ENCODE results near the gene EGLN1. TPM values are rescaled to one million over a fixed set of nuclear protein-coding genes. Genes with fewer than 3 reads are reported as not detected.
"Not testable (repeated sequence)": the region's sequence is repeated elsewhere in the genome, so short reads cannot be mapped to it uniquely, and the experiment has no call there.

Gene EGLN1
- total RNA-seq, result 29.7 TPM
- long read RNA-seq, full-length matches to known transcripts, result 53 of 66 reads
- long read RNA-seq, partial matches to known transcripts, result 3 of 66 reads
- long read RNA-seq, other reads (novel, unspliced or antisense), result 10 of 66 reads

GRCh38 chr1:231421971-231422797 is at the start of gene EGLN1:
TSS of gene EGLN1 (minus strand) at chr1:231422287. CDS start at chr1:231421888, 399 bp downstream.
- intact Hi-C loops (cut with DNase I), result no loop called here
- H3K27me3 ChIP-seq (ENCODE audit: low read depth), result no peaks in the 10 kb centered on the region
- peak; percentile 38 for TF ChIP-seq CTCF (IDR thresholded peaks at IDR 0.05)
- H3K4me3 ChIP-seq, result peak within 1 kb of the TSS; percentile 80
- peak; percentile 92 for DNase-seq
- peak; percentile 94 to 97 for ATAC-seq
- no peaks in the 10 kb centered on the region for H3K36me3 ChIP-seq
- H3K4me1 ChIP-seq, result peaks cover 39% of the 10 kb centered on the region
- H3K9me3 ChIP-seq, result no peaks in the 10 kb centered on the region
- peak within 1 kb of the TSS; percentile 96 for H3K27ac ChIP-seq

- H3K9me3 ChIP-seq; DNase-seq; H3K36me3 ChIP-seq; ATAC-seq; intact Hi-C loops (cut with DNase I); H3K27me3 ChIP-seq (ENCODE audit: low read depth); H3K4me1 ChIP-seq; H3K4me3 ChIP-seq; H3K27ac ChIP-seq: not testable (repeated sequence)
These were observed 49.4 kb upstream of the EGLN1 start for GRCh38 chr1:231471500-231471899.

GRCh38 chr1:231471027-231471426 is 48.9 kb upstream of the EGLN1 start:
- H3K4me3 ChIP-seq; intact Hi-C loops (cut with DNase I); DNase-seq; H3K27ac ChIP-seq; H3K9me3 ChIP-seq; H3K27me3 ChIP-seq (ENCODE audit: low read depth); H3K36me3 ChIP-seq; H3K4me1 ChIP-seq; ATAC-seq: not testable (repeated sequence)

- intact Hi-C loops (cut with DNase I), result no loop called here
- no peak overlapping the region for H3K27ac ChIP-seq
- no peak for DNase-seq
- H3K36me3 ChIP-seq, result no peaks in the 10 kb centered on the region
- no peak for ATAC-seq
- H3K27me3 ChIP-seq (ENCODE audit: low read depth), result no peaks in the 10 kb centered on the region
- no peaks in the 10 kb centered on the region for H3K9me3 ChIP-seq
- no peak overlapping the region for H3K4me3 ChIP-seq
- no peaks in the 10 kb centered on the region for H3K4me1 ChIP-seq
- TF ChIP-seq CTCF (IDR thresholded peaks at IDR 0.05), result no peak
These were observed 45.9 kb upstream of the EGLN1 start for GRCh38 chr1:231467986-231468385.

- no peak overlapping the region for H3K4me3 ChIP-seq
- no peak for TF ChIP-seq CTCF (IDR thresholded peaks at IDR 0.05)
- DNase-seq (no peak), ATAC-seq (no peak)
- no peaks in the 10 kb centered on the region for H3K9me3 ChIP-seq
- H3K36me3 ChIP-seq, result no peaks in the 10 kb centered on the region
- peaks cover 6% of the 10 kb centered on the region for H3K27me3 ChIP-seq (ENCODE audit: low read depth)
- no peak overlapping the region for H3K27ac ChIP-seq
- H3K4me1 ChIP-seq, result no peaks in the 10 kb centered on the region
- intact Hi-C loops (cut with DNase I), result no loop called here
These were observed 43.0 kb upstream of the EGLN1 start for GRCh38 chr1:231465051-231465450.

GRCh38 chr1:231463541-231463940 is 41.5 kb upstream of the EGLN1 start:
- DNase-seq, result no peak
- Histone ChIP-seq H3K36me3 (no peaks in the 10 kb centered on the region), H3K4me1 (no peaks in the 10 kb centered on the region), H3K27me3 (ENCODE audit: low read depth) (peaks cover 6% of the 10 kb centered on the region), H3K27ac (no peak overlapping the region), H3K9me3 (no peaks in the 10 kb centered on the region), H3K4me3 (no peak overlapping the region)
- no peak for TF ChIP-seq CTCF (IDR thresholded peaks at IDR 0.05)
- ATAC-seq, result no peak
- intact Hi-C loops (cut with DNase I), result no loop called here
